Lower lobe of right lung (tissue), 2 donors: ENCODE measurements around the gene DDX31. TPM values are rescaled to one million over a fixed set of nuclear protein-coding genes. Genes with fewer than 3 reads are reported as not detected.
"Not testable (repeated sequence)": the region's sequence is repeated elsewhere in the genome, so short reads cannot be mapped to it uniquely, and the experiment has no call there.

Experiments
- ATAC-seq, 2 donors: fragments of 200-7000 bp; cut with Tn5 transposase; one replicate each; pipeline ENCODE4 v1.9.1; 2020 to 2022; ENCODE audit warnings: mild to moderate bottlenecking in 2 of 2, moderate library complexity in 2 of 2
- DNase-seq: peaks from one replicate; pipeline ENCODE4 v3.0.0-alpha.2; 2020
- H3K27ac ChIP-seq: fragments of 200-600 bp; one replicate; pipeline ENCODE4 v1.8.0; 2022
- H3K27me3 ChIP-seq: fragments of 200-600 bp; one replicate; pipeline ENCODE4 v1.8.0; 2022; ENCODE audit warnings: low read depth
- H3K36me3 ChIP-seq: fragments of 200-600 bp; one replicate; pipeline ENCODE4 v1.8.0; 2022; ENCODE audit warnings: mild to moderate bottlenecking
- H3K4me1 ChIP-seq: fragments of 200-600 bp; one replicate; pipeline ENCODE4 v1.8.0; 2022
- H3K4me3 ChIP-seq: fragments of 200-600 bp; one replicate; pipeline ENCODE4 v1.8.0; 2022; ENCODE audit warnings: mild to moderate bottlenecking
- H3K9me3 ChIP-seq: fragments of 200-600 bp; one replicate; pipeline ENCODE4 v1.8.0; 2022
- intact Hi-C: fragments of 100-400 bp; cut with DNase I; formaldehyde crosslinking; loops from one replicate; pipeline ENCODE4 v1.11.0; 2022
- total RNA-seq: library from RNA; stranded (reverse); fragmentation: NEBNext Ultra II Directional; extraction: Animal tissue kit (Norgen Biotek cat#: 25700); gene quantifications from one replicate; pipeline ENCODE4 v1.2.1, GENCODE V29; 2021
- TF ChIP-seq, protein P1 (sequence below): fragments of 200-600 bp; IDR thresholded peaks from one replicate; pipeline ENCODE4 v1.8.0; 2022; ENCODE audit warnings: antibody characterized with exemption, mild to moderate bottlenecking
- donor health status: DM: no; HTN: yes; CAD: no; lungs with severe emphysema.

DDX31 gene
- total RNA-seq, 1 donor from 2014 or later = 14.1 TPM

DNA sequence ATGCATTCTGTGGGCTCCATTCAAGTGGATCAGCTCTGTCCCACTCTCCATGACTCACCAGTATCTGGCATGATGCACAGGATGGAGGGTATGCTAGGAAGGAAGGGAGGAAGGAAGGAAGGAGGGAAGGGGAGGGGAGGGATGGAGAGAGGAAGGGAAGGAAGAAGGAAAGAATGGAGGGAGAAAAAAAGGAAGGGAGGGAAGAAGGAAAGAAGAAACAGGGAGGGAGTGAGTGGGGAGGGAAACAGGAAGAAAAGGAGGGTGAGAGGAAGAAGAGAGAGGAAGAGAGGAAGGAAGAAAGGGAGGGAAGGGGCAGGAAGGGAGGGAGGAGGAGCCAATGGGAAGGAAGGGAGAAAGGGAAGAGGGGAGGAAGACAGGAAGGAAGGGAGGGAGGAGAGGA, 92.7 kb downstream of the DDX31 start:
- TF ChIP-seq, protein P1, sequence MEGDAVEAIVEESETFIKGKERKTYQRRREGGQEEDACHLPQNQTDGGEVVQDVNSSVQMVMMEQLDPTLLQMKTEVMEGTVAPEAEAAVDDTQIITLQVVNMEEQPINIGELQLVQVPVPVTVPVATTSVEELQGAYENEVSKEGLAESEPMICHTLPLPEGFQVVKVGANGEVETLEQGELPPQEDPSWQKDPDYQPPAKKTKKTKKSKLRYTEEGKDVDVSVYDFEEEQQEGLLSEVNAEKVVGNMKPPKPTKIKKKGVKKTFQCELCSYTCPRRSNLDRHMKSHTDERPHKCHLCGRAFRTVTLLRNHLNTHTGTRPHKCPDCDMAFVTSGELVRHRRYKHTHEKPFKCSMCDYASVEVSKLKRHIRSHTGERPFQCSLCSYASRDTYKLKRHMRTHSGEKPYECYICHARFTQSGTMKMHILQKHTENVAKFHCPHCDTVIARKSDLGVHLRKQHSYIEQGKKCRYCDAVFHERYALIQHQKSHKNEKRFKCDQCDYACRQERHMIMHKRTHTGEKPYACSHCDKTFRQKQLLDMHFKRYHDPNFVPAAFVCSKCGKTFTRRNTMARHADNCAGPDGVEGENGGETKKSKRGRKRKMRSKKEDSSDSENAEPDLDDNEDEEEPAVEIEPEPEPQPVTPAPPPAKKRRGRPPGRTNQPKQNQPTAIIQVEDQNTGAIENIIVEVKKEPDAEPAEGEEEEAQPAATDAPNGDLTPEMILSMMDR = no peak
- ATAC-seq (no peak), DNase-seq (no peak)
- H3K27me3 ChIP-seq = peaks cover 66% of the 10 kb centered on the region
- no peaks in the 10 kb centered on the region for H3K36me3 ChIP-seq
- no peak overlapping the region for H3K4me3 ChIP-seq
- peaks cover 7% of the 10 kb centered on the region for H3K4me1 ChIP-seq
- intact Hi-C loops = no loop called here
- no peak overlapping the region for H3K27ac ChIP-seq
- H3K9me3 ChIP-seq = no peaks in the 10 kb centered on the region

DNA sequence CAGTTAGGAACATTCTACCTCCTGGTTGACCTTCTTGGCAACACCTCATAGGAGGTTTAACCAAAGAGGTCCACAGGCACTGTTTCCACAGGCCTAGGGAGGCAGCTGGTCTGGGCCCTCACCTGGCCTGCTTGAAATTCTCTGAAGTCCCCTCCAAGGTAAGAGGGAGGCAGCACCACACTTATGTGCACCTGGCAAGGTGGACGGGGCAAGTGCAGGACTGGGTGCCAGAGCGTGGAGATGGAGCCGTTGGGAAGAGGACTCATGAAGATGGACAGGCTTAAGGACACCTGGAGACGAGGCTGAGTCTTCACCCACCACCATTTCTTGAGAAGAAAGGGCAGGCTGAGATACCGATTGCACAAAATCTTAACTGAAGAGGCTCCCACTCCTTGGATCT, 94.0 kb downstream of the DDX31 start:
- DNase-seq = no peak
- Histone ChIP-seq H3K27ac (no peak overlapping the region), H3K36me3 (no peaks in the 10 kb centered on the region), H3K4me3 (no peak overlapping the region), H3K4me1 (no peaks in the 10 kb centered on the region), H3K9me3 (no peaks in the 10 kb centered on the region), H3K27me3 (peaks cover 54% of the 10 kb centered on the region)
- TF ChIP-seq, protein P1 = no peak
- intact Hi-C loops = no loop called here
- no peak for ATAC-seq

DNA sequence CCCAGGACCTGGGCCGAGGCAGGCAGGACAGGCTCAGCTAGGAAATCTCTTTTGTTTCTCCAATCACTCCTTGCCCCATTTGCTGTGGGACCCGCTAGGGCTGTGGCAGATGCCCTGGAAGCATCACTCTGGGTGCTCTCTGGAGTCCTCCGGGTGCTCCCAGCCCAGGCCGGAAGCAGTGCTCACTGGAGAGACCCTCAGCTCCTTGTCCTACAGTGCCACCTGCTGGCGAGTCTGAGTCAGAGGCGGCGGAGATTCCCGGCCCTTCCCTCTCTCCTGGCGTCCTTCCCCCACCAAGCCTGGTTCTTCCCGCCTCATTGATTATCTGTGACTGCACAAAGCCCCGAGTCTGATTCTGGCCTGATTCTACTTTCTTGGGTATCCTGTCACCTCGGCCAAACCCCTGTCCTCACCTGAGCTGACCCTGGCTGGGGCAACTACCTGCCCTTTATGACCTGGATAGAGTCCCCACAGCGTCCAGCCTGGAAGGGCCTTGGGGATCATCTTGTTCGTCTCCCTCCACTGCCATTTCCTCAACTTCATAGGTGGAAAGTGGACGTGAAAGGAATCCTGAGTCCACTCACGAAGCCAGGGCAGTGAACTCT, 94.7 kb downstream of the DDX31 start:
- peak; percentile 72 to 83 for ATAC-seq
- Histone ChIP-seq H3K27ac (no peak overlapping the region), H3K4me1 (no peaks in the 10 kb centered on the region), H3K9me3 (no peaks in the 10 kb centered on the region), H3K4me3 (no peak overlapping the region), H3K36me3 (no peaks in the 10 kb centered on the region), H3K27me3 (peaks cover 47% of the 10 kb centered on the region)
- TF ChIP-seq, protein P1 = peak; percentile 65
- DNase-seq = peak; percentile 69
- intact Hi-C loops = no loop called here

DNA sequence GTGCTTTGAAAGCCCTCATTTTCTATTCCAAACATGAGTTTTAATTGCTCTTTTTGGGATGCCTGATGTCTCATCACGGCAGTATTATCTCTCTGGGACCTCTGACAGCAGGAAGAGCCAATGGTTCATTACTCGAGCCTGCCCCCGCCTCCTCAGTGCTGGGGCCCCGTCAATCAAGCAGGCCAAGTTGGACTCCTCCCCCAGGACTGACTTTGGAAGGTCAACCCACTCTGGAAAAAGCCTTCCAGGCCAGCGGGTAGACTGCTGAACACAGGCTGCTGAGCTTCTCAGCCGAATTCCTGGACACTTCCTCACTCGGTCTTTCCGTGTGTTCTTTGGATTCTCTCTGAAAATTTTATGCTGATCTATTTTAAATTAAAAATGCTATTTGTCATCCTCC, 96.9 kb downstream of the DDX31 start:
- H3K4me1 ChIP-seq = no peaks in the 10 kb centered on the region
- TF ChIP-seq, protein P1 = no peak
- ATAC-seq = no peak
- H3K36me3 ChIP-seq = no peaks in the 10 kb centered on the region
- H3K27ac ChIP-seq = no peak overlapping the region
- intact Hi-C loops = no loop called here
- H3K27me3 ChIP-seq = peaks cover 25% of the 10 kb centered on the region
- H3K9me3 ChIP-seq = no peaks in the 10 kb centered on the region
- DNase-seq = no peak
- no peak overlapping the region for H3K4me3 ChIP-seq

DNA sequence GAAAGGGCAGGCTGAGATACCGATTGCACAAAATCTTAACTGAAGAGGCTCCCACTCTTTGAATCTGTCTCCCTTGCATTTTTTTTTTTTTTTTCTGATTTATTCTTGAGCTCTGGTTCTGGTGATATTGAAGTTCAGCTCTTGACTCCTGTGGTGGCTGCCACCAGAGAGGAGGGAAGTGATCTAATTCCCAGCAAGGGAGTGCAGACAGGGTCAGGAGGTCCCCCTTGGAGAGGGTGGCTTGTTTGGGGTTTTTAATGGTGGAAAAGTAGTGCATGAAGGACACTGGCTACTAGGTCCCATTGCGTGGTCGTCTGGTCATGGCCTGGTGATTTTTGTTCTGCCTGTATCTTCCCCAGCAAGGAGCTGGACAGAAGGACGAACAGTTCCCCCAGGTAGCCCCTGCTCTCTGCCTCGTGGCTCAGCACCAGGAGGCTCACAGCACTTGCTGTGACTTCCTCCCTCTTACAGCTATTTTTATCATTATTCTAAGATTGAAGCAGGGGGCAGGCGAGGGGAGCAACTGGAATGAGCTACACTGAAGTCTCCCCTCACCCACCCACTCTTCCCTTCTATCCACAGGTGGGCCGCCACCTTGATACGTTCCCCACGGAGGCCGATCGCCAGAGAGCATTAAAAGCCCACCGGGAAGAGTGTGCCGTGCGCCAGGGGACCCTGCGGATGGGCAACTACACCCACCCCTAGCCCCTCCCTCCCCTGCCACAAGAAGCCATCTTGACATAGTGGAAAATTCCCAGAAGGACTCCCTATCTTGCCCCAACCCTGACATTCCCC, 97.8 kb downstream of the DDX31 start:
- no peak for DNase-seq
- no peak for ATAC-seq
- H3K36me3 ChIP-seq = no peaks in the 10 kb centered on the region
- no peaks in the 10 kb centered on the region for H3K9me3 ChIP-seq
- H3K4me3 ChIP-seq = no peak overlapping the region
- intact Hi-C loops = no loop called here
- H3K27ac ChIP-seq = no peak overlapping the region
- peaks cover 18% of the 10 kb centered on the region for H3K27me3 ChIP-seq
- TF ChIP-seq, protein P1 = no peak
- no peaks in the 10 kb centered on the region for H3K4me1 ChIP-seq

DNA sequence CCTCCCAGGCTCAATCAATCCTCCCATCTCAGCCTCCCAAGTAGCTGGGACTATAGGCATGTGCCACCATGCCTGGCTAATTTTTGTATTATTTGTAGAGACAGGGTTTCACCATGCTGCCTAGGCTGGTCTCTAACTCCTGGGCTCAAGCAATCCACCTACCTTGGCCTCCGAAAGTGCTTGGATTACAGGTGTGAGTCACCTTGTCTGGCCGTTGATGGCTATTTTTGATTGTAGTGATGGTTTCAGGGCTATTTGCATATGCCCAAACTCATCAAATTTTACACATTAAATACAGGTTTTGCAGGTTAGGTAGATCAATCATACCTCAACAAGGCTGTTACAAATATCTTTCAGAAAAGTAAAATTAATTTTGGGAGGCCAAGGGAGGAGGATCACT, 101.0 kb downstream of the DDX31 start:
- H3K4me3 ChIP-seq, H3K36me3 ChIP-seq, H3K27ac ChIP-seq, H3K9me3 ChIP-seq, H3K27me3 ChIP-seq, intact Hi-C loops, ATAC-seq, DNase-seq, H3K4me1 ChIP-seq: not testable (repeated sequence)
